ENCODE measurements around the gene CAMK1D. TPM values are rescaled to one million over a fixed set of nuclear protein-coding genes. Genes with fewer than 3 reads are reported as not detected.

Gene CAMK1D
- total RNA-seq, 6 experiments from 2014 or later, result 5.3 to 10.8 (median 9.5) TPM

- intact Hi-C loops (cut with DNase I), result no loop called here
- H3K9me3 ChIP-seq, result no peaks in the 10 kb centered on the region
Observed at GRCh38 chr10:12835709-12836108, 486.4 kb downstream of the CAMK1D start.

GRCh38 chr10:12838366-12838765 lies 489.0 kb downstream of the CAMK1D start:
- Histone ChIP-seq H3K4me3 (no peak overlapping the region), H3K4me1 (peaks cover 0 to 8% (median 2%) of the 10 kb centered on the region in 4 donors), H3K9me3 (no peaks in the 10 kb centered on the region), H3K27ac (no peak overlapping the region), H3K27me3 (no peaks in the 10 kb centered on the region), H3K36me3 (no peaks in the 10 kb centered on the region)
- intact Hi-C loops (cut with DNase I), result no loop called here
- WGBS (ENCODE audit: insufficient coverage, low coverage, low lambda C conversion rate, missing lambda C conversion rate), result 50% methylated on average over 6 of the region's 9 CpGs
- no peak for ATAC-seq
- DNase-seq, result no peak
- TF ChIP-seq, protein P1, sequence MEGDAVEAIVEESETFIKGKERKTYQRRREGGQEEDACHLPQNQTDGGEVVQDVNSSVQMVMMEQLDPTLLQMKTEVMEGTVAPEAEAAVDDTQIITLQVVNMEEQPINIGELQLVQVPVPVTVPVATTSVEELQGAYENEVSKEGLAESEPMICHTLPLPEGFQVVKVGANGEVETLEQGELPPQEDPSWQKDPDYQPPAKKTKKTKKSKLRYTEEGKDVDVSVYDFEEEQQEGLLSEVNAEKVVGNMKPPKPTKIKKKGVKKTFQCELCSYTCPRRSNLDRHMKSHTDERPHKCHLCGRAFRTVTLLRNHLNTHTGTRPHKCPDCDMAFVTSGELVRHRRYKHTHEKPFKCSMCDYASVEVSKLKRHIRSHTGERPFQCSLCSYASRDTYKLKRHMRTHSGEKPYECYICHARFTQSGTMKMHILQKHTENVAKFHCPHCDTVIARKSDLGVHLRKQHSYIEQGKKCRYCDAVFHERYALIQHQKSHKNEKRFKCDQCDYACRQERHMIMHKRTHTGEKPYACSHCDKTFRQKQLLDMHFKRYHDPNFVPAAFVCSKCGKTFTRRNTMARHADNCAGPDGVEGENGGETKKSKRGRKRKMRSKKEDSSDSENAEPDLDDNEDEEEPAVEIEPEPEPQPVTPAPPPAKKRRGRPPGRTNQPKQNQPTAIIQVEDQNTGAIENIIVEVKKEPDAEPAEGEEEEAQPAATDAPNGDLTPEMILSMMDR (IDR thresholded peaks at IDR 0.05), result no peak
- TF ChIP-seq POLR2A (IDR thresholded peaks at IDR 0.05), result no peak

More at GRCh38 chr10:12835709-12836108, 486.4 kb downstream of the CAMK1D start:
- ATAC-seq (peak in 2 of 4 donors; percentile 30 to 40), DNase-seq (no peak)
- Histone ChIP-seq H3K36me3 (no peaks in the 10 kb centered on the region), H3K4me3 (no peak overlapping the region), H3K4me1 (peaks cover 0 to 4% (median 0%) of the 10 kb centered on the region in 4 donors), H3K27ac (no peak overlapping the region), H3K27me3 (no peaks in the 10 kb centered on the region)
- 64% methylated on average over 5 of the region's 5 CpGs for WGBS (ENCODE audit: insufficient coverage, low coverage, low lambda C conversion rate, missing lambda C conversion rate)
- no peak for TF ChIP-seq POLR2A (IDR thresholded peaks at IDR 0.05)
- TF ChIP-seq, protein P1 (IDR thresholded peaks at IDR 0.05), result no peak

DNA sequence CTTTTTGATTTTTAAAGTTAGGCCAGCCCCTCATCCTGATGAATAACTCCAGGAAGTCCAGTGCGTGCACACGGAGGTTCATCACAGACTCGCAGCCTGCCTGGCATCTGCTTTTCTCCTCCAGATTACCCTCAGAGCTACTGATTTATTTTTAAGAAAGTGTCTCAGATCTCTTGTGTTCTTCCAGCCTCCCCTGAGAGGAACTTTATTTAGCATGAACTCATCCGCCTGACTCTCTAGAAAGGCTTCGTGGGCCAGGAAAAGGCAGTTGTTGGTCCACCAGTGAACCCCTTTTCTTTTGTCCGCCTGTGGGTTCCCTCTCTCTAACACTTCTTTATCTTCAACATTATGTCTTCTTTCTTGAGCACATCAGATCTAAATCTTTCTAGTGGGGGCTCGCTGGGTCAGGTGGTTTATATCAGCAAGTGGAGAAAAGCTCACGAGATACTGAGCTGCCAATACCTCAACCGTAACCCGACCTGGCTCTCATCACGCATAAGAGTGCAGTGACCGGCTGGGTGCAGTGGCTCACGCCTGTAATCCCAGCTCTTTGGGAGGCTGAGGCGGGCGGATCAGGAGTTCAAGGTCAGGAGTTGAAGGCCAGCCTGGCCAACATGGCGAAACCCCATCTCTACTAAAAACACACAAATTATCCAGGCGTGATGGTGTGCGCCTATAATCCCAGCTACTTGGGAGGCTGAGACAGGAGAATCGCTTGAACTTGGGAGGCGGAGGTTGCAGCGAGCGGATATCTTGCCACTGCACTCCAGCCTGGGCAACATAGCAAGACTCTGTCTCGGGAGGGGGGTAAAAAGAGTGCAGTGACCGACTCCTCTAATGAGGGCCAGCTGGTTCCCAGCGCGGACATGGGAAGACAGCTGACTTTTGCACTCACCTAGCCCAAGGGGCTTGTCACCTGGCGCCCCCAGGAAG lies 489.9 kb downstream of the CAMK1D start:
- peak overlapping the region in 2 of 3 donors; percentile 13 to 36 for H3K27ac ChIP-seq
- no peak for ATAC-seq

DNA sequence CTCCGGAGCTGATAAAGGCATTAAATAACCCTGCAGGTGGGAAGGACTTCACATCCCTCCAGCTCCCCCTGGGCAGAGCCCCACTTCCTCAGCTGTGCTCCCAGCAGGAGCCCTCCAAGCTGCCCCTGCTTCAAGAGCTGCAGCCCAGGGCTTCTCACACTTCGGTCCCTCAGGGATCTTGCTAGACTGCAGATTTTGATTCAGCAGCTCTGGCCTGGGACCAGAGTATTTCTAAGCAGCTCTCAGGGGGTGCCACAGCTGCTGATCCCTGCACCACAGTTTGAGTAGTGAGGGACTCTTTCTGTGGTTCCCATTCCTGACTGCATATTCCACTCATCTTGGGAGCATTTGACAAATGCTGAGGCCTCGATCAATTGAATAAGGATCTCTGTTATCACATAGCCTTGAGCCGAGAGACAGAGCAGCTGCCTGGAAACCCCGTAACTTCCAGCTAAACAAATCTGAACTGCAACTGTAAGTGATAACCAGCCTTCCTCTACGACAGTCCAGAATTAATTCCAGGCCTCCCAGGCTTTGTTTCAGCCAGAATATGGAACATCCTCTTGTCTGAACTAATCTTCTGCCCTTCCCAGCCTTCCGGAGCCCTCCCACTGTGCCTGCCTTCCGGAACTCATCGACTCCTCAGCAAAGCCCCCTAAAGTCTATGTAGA lies 490.7 kb downstream of the CAMK1D start:
- no peak for DNase-seq
- ATAC-seq, result peak; percentile 31 to 76 (median 54)
- no peak overlapping the region for H3K4me3 ChIP-seq
- no peaks in the 10 kb centered on the region for H3K36me3 ChIP-seq
- H3K27ac ChIP-seq, result peak overlapping the region in 2 of 3 donors; percentile 13 to 36
- intact Hi-C loops (cut with DNase I), result no loop called here
- peaks cover 0 to 8% (median 2%) of the 10 kb centered on the region in 4 donors for H3K4me1 ChIP-seq
- WGBS (ENCODE audit: insufficient coverage, low coverage, low lambda C conversion rate, missing lambda C conversion rate), result 66% methylated on average over 7 of the region's 9 CpGs
- H3K27me3 ChIP-seq, result no peaks in the 10 kb centered on the region
- no peak for TF ChIP-seq POLR2A (IDR thresholded peaks at IDR 0.05)
- TF ChIP-seq, protein P1 (IDR thresholded peaks at IDR 0.05), result no peak
- H3K9me3 ChIP-seq, result no peaks in the 10 kb centered on the region

More for the DNA sequence above, 489.9 kb downstream of the CAMK1D start:
- DNase-seq, result no peak
- intact Hi-C loops (cut with DNase I), result no loop called here
- H3K9me3 ChIP-seq, result no peaks in the 10 kb centered on the region
- WGBS (ENCODE audit: insufficient coverage, low coverage, low lambda C conversion rate, missing lambda C conversion rate), result 58% methylated on average over 21 of the region's 27 CpGs
- H3K27me3 ChIP-seq, result no peaks in the 10 kb centered on the region
- peaks cover 0 to 8% (median 2%) of the 10 kb centered on the region in 4 donors for H3K4me1 ChIP-seq
- H3K4me3 ChIP-seq, result no peak overlapping the region
- no peaks in the 10 kb centered on the region for H3K36me3 ChIP-seq
- TF ChIP-seq, protein P1 (IDR thresholded peaks at IDR 0.05), result no peak
- TF ChIP-seq POLR2A (IDR thresholded peaks at IDR 0.05), result no peak

Data from right lobe of liver (tissue), 6 donors.